ENCODE measurements around the gene JPH3. TPM values are rescaled to one million over a fixed set of nuclear protein-coding genes. Genes with fewer than 3 reads are reported as not detected.
"Not testable (repeated sequence)": the region's sequence is repeated elsewhere in the genome, so short reads cannot be mapped to it uniquely, and the experiment has no call there.

Gene JPH3
- total RNA-seq, 1 experiment from 2014 or later = 0.57 TPM

DNA sequence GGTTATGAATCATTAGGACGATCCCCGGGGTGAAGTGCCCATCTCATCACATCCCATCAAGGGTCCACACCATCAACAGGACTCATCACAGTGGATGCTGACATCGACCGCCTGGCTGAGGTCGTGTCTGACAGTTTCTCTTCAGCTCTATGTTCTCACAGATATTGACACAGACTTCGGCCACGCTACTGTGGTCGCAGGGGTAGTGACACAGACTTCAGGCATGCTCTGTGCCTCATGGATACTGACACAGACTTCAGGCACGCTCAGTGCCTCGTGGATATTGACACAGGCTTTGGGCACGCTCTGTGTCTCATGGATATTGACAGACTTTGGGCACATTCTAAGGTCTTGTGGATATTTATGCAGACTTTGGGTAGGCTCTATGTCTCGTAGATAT, 113.3 kb downstream of the JPH3 start:
- Mint-ChIP-seq H3K27ac (ENCODE audit: unreplicated experiment) (no peak overlapping the region), H3K36me3 (ENCODE audit: insufficient read depth, unreplicated experiment) (peaks cover 27% of the 10 kb centered on the region), H3K4me3 (ENCODE audit: low read depth, unreplicated experiment) (no peak overlapping the region), H3K9me3 (ENCODE audit: low read depth, unreplicated experiment) (no peaks in the 10 kb centered on the region), H3K4me1 (ENCODE audit: low read depth, unreplicated experiment) (no peaks in the 10 kb centered on the region), H3K27me3 (ENCODE audit: unreplicated experiment) (no peaks in the 10 kb centered on the region)
- intact Hi-C loops (cut with micrococcal nuclease; ENCODE audit: unreplicated experiment) = no loop called here
- CTCF ChIA-PET = no interaction called here
- TF ChIP-seq CTCF (IDR thresholded peaks at IDR 0.05; ENCODE audit: unreplicated experiment) = no peak
- no TSS peak for BruUV-seq (replicated peaks)
- DNase-seq = no peak

DNA sequence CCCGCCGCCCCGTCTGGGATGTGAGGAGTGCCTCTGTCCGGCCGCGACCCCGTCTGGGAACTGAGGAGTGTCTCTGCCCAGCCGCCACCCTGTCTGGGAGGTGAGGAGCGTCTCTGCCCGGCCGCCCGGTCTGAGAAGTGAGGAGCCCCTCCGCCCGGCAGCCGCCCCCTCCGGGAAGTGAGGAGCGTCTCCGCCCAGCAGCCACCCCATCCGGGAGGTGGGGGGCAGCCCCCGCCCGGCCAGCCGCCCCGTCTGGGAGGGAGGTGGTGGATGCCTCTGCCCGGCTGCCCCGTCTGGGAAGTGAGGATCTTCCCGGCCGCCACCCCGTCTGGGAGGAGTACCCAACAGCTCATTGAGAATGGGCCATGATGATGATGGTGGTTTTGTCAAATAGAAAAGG, 116.5 kb downstream of the JPH3 start:
- H3K27ac Mint-ChIP-seq (ENCODE audit: unreplicated experiment); H3K4me3 Mint-ChIP-seq (ENCODE audit: low read depth, unreplicated experiment); BruUV-seq (replicated peaks); CTCF ChIA-PET; intact Hi-C loops (cut with micrococcal nuclease; ENCODE audit: unreplicated experiment); H3K9me3 Mint-ChIP-seq (ENCODE audit: low read depth, unreplicated experiment); DNase-seq; H3K4me1 Mint-ChIP-seq (ENCODE audit: low read depth, unreplicated experiment); H3K27me3 Mint-ChIP-seq (ENCODE audit: unreplicated experiment): not testable (repeated sequence)
- H3K36me3 Mint-ChIP-seq (ENCODE audit: insufficient read depth, unreplicated experiment) = peaks cover 45% of the 10 kb centered on the region

DNA sequence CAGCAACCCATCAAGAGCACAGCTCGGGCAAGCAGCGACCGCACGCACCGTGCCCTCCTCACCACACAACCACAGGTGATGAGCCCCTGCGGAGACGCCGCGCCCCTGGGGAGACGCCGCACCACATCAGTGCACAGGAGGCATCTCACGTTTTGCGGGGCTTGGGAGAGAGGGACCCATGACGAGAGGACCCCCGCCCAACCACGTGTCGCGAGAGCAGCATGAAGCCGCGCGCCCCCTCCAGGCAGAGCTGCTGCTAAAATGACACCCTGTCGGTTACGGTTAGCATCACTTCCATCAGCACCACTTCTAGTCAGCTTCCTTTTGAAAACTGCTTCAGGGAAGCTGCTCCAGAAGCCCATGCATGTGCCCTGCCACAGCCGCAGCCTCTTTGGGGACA, 118.1 kb downstream of the JPH3 start:
- CTCF ChIA-PET = no interaction called here
- Mint-ChIP-seq H3K36me3 (ENCODE audit: insufficient read depth, unreplicated experiment) (peaks cover 50% of the 10 kb centered on the region), H3K4me3 (ENCODE audit: low read depth, unreplicated experiment) (no peak overlapping the region), H3K27ac (ENCODE audit: unreplicated experiment) (no peak overlapping the region), H3K4me1 (ENCODE audit: low read depth, unreplicated experiment) (no peaks in the 10 kb centered on the region), H3K9me3 (ENCODE audit: low read depth, unreplicated experiment) (no peaks in the 10 kb centered on the region), H3K27me3 (ENCODE audit: unreplicated experiment) (no peaks in the 10 kb centered on the region)
- intact Hi-C loops (cut with micrococcal nuclease; ENCODE audit: unreplicated experiment) = no loop called here
- BruUV-seq (replicated peaks) = no TSS peak
- TF ChIP-seq CTCF (IDR thresholded peaks at IDR 0.05; ENCODE audit: unreplicated experiment) = no peak
- no peak for DNase-seq

DNA sequence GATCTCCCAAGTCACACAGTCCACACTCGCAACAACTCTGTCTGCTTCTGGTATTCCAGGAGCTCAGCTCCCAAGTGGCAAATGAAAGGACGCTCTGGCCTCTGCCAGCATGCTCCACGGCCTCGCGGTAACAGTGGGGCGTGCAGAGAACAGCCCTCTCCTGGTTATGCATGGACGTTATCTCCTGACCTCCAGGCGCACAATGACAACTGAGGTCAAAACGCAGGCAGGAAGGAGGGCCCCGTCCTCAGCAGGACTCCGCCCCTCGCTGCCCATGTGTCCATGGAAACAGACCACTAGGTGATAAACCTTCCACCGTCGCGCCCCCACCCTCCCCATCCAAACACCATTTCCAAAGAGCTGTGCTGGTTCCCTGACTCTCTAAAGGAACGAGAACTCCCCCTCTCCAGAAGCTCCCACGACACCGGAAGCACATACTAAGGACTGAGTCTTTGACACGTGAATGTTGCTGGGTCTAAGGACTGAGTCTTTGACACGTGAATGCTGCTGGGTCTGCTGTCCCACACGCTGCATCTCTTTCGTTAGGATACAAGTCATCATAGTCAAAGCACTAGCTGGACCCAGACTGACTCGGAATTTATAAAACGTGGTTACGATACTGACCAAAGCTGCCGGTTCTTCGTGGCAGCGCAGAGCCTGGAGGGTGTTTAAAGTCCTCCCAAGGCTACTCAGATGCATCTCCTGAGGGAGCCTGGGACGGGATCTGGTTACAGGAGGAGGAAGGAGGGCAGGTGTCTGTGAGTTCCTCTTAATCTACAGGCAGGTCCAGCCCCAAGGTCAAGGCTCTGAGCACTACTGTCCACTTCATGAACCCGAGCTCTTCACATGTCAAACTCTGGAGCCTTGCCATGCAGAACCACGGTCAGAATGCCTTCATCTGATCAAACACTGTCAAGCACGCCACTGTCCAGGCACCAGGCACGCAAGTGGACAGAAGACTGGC, 119.6 kb downstream of the JPH3 start:
- H3K36me3 Mint-ChIP-seq (ENCODE audit: insufficient read depth, unreplicated experiment) = peaks cover 53% of the 10 kb centered on the region
- no peak for DNase-seq
- intact Hi-C loops (cut with micrococcal nuclease; ENCODE audit: unreplicated experiment) = no loop called here
- no peak overlapping the region for H3K4me3 Mint-ChIP-seq (ENCODE audit: low read depth, unreplicated experiment)
- no peaks in the 10 kb centered on the region for H3K4me1 Mint-ChIP-seq (ENCODE audit: low read depth, unreplicated experiment)
- TF ChIP-seq CTCF (IDR thresholded peaks at IDR 0.05; ENCODE audit: unreplicated experiment) = no peak
- CTCF ChIA-PET = interaction anchor here (0.6 to 1.2 kb wide), 2 partner anchors 16 to 23 kb away, joined by 3 to 16 read pairs; no protein-coding TSS in a partner anchor
- no TSS peak for BruUV-seq (replicated peaks)
- H3K27ac Mint-ChIP-seq (ENCODE audit: unreplicated experiment) = no peak overlapping the region
- no peaks in the 10 kb centered on the region for H3K9me3 Mint-ChIP-seq (ENCODE audit: low read depth, unreplicated experiment)
- no peaks in the 10 kb centered on the region for H3K27me3 Mint-ChIP-seq (ENCODE audit: unreplicated experiment)

Data from Calu3 (cell line).